Lower lobe of right lung (tissue), 2 donors: ENCODE results near the gene KCNA5. TPM values are rescaled to one million over a fixed set of nuclear protein-coding genes. Genes with fewer than 3 reads are reported as not detected.

ENCODE experiments used
- ATAC-seq, 2 donors: fragments of 200-7000 bp; cut with Tn5 transposase; one replicate each; pipeline ENCODE4 v1.9.1; 2020 to 2022; ENCODE audit warnings: mild to moderate bottlenecking in 2 of 2, moderate library complexity in 2 of 2
- DNase-seq: peaks from one replicate; pipeline ENCODE4 v3.0.0-alpha.2; 2020
- H3K27ac ChIP-seq: fragments of 200-600 bp; one replicate; pipeline ENCODE4 v1.8.0; 2022
- H3K27me3 ChIP-seq: fragments of 200-600 bp; one replicate; pipeline ENCODE4 v1.8.0; 2022; ENCODE audit warnings: low read depth
- H3K36me3 ChIP-seq: fragments of 200-600 bp; one replicate; pipeline ENCODE4 v1.8.0; 2022; ENCODE audit warnings: mild to moderate bottlenecking
- H3K4me1 ChIP-seq: fragments of 200-600 bp; one replicate; pipeline ENCODE4 v1.8.0; 2022
- H3K4me3 ChIP-seq: fragments of 200-600 bp; one replicate; pipeline ENCODE4 v1.8.0; 2022; ENCODE audit warnings: mild to moderate bottlenecking
- H3K9me3 ChIP-seq: fragments of 200-600 bp; one replicate; pipeline ENCODE4 v1.8.0; 2022
- CTCF ChIP-seq: fragments of 200-600 bp; IDR thresholded peaks from one replicate; pipeline ENCODE4 v1.8.0; 2022; ENCODE audit warnings: antibody characterized with exemption, mild to moderate bottlenecking
- intact Hi-C: fragments of 100-400 bp; cut with DNase I; formaldehyde crosslinking; loops from one replicate; pipeline ENCODE4 v1.11.0; 2022
- total RNA-seq: library from RNA; stranded (reverse); fragmentation: NEBNext Ultra II Directional; extraction: Animal tissue kit (Norgen Biotek cat#: 25700); gene quantifications from one replicate; pipeline ENCODE4 v1.2.1, GENCODE V29; 2021
- donor health status: DM: no; HTN: yes; CAD: no; lungs with severe emphysema.

Gene KCNA5
- total RNA-seq, 1 donor from 2014 or later: 1.5 TPM

- H3K27ac ChIP-seq: no peak overlapping the region
- ATAC-seq (no peak), DNase-seq (no peak)
- H3K27me3 ChIP-seq: peaks cover 8% of the 10 kb centered on the region
- H3K9me3 ChIP-seq: no peaks in the 10 kb centered on the region
- H3K36me3 ChIP-seq: no peaks in the 10 kb centered on the region
- intact Hi-C loops: no loop called here
- no peak overlapping the region for H3K4me3 ChIP-seq
- no peak for TF ChIP-seq CTCF
- H3K4me1 ChIP-seq: no peaks in the 10 kb centered on the region
Observed at GRCh38 chr12:5076761-5077160, 33.1 kb downstream of the KCNA5 start.

GRCh38 chr12:5078423-5078822 is 34.7 kb downstream of the KCNA5 start:
- H3K9me3 ChIP-seq: no peaks in the 10 kb centered on the region
- no peaks in the 10 kb centered on the region for H3K36me3 ChIP-seq
- H3K4me3 ChIP-seq: no peak overlapping the region
- no peak overlapping the region for H3K27ac ChIP-seq
- intact Hi-C loops: no loop called here
- H3K27me3 ChIP-seq: peaks cover 8% of the 10 kb centered on the region
- no peak for ATAC-seq
- no peaks in the 10 kb centered on the region for H3K4me1 ChIP-seq
- DNase-seq: no peak
- TF ChIP-seq CTCF: no peak

- no peak for DNase-seq
- Histone ChIP-seq H3K4me3 (no peak overlapping the region), H3K4me1 (no peaks in the 10 kb centered on the region), H3K27ac (no peak overlapping the region), H3K27me3 (peaks cover 8% of the 10 kb centered on the region), H3K36me3 (no peaks in the 10 kb centered on the region), H3K9me3 (no peaks in the 10 kb centered on the region)
- ATAC-seq: no peak
- intact Hi-C loops: loop anchor here (10.0 kb wide), 1 partner anchor 56 kb away; no protein-coding TSS in a partner anchor
- TF ChIP-seq CTCF: no peak
Observed at GRCh38 chr12:5081016-5081415, 37.3 kb downstream of the KCNA5 start.

GRCh38 chr12:5083955-5084849 is 40.5 kb downstream of the KCNA5 start:
- TF ChIP-seq CTCF: peak; percentile 63
- Histone ChIP-seq H3K9me3 (no peaks in the 10 kb centered on the region), H3K36me3 (no peaks in the 10 kb centered on the region), H3K4me1 (no peaks in the 10 kb centered on the region), H3K27ac (no peak overlapping the region), H3K27me3 (no peaks in the 10 kb centered on the region), H3K4me3 (no peak overlapping the region)
- intact Hi-C loops: loop anchor here (10.0 kb wide), 1 partner anchor 59 kb away; no protein-coding TSS in a partner anchor
- ATAC-seq: peak in 1 of 2 donors; percentile 62
- no peak for DNase-seq

GRCh38 chr12:5085896-5086295 is 42.2 kb downstream of the KCNA5 start:
- DNase-seq (no peak), ATAC-seq (no peak)
- Histone ChIP-seq H3K36me3 (no peaks in the 10 kb centered on the region), H3K9me3 (no peaks in the 10 kb centered on the region), H3K27me3 (no peaks in the 10 kb centered on the region), H3K27ac (no peak overlapping the region), H3K4me3 (no peak overlapping the region), H3K4me1 (no peaks in the 10 kb centered on the region)
- no peak for TF ChIP-seq CTCF
- intact Hi-C loops: loop anchor here (10.0 kb wide), 1 partner anchor 61 kb away; no protein-coding TSS in a partner anchor
